Omental fat pad (tissue), 4 donors: ENCODE results near the gene KRI1. TPM values are rescaled to one million over a fixed set of nuclear protein-coding genes. Genes with fewer than 3 reads are reported as not detected.

Experiments
- ATAC-seq: fragments of 150-250 bp; one replicate; pipeline ENCODE4 v1.9.1; 2016; ENCODE audit warnings: mild to moderate bottlenecking, moderate library complexity; ENCODE audit not compliant: low FRiP score
- DNase-seq: peaks from one replicate; pipeline ENCODE4 v3.0.0-alpha.2; 2019; ENCODE audit warnings: low spot score
- CTCF ChIP-seq, 3 donors: fragments of 450-650 bp; IDR thresholded peaks; one replicate each; pipeline ENCODE4 v1.5.1; 2016 to 2017; ENCODE audit warnings: antibody characterized with exemption in 3 of 3, mild to moderate bottlenecking in 3 of 3, moderate library complexity in 2 of 3
- total RNA-seq, 4 donors: library from RNA; depleted of rRNA; stranded (reverse); fragments of >200 nt; gene quantifications; one replicate each; pipeline ENCODE4 v1.1.0, GENCODE V29; 2016

KRI1 gene
- total RNA-seq, 4 donors from 2014 or later: 9.1 to 36.3 (median 16.3) TPM

- ATAC-seq (no peak), DNase-seq (no peak)
- no peak for TF ChIP-seq CTCF (IDR thresholded peaks at IDR 0.05)
These were observed 47.1 kb downstream of the KRI1 start for GRCh38 chr19:10518444-10519361.

- peak; percentile 62 for ATAC-seq
- no peak for DNase-seq
- no peak for TF ChIP-seq CTCF (IDR thresholded peaks at IDR 0.05)
These were observed 47.9 kb downstream of the KRI1 start for GRCh38 chr19:10517760-10518443.

- no peak for TF ChIP-seq CTCF (IDR thresholded peaks at IDR 0.05)
- ATAC-seq (peak; percentile 17), DNase-seq (no peak)
These were observed 48.5 kb downstream of the KRI1 start, which contains the start of gene S1PR5 for GRCh38 chr19:10517361-10517759. S1PR5 (minus strand) TSS chr19:10517447; CDS start chr19:10515011, 2,436 bp downstream.

GRCh38 chr19:10516671-10517286, 49.0 kb downstream of the KRI1 start:
- DNase-seq (no peak), ATAC-seq (no peak)
- TF ChIP-seq CTCF (IDR thresholded peaks at IDR 0.05): no peak

- ATAC-seq: no peak
- no peak for DNase-seq
- TF ChIP-seq CTCF (IDR thresholded peaks at IDR 0.05): no peak
These were observed 49.8 kb downstream of the KRI1 start for GRCh38 chr19:10516064-10516385.

- no peak for TF ChIP-seq CTCF (IDR thresholded peaks at IDR 0.05)
- ATAC-seq: no peak
- DNase-seq: no peak
These were observed 51.3 kb downstream of the KRI1 start for GRCh38 chr19:10514211-10515145.
